Mesenchymal stem cell (in vitro differentiated cells and primary cell): ENCODE results near the gene PCBP4.

Experiments used
- DNase-seq: peaks from one replicate; pipeline ENCODE4 v3.0.0-alpha.2; 2013
- H2AFZ ChIP-seq: one replicate; pipeline ENCODE4 v1.6.1; 2013; ENCODE audit warnings: low read depth, mild to moderate bottlenecking, control low read depth, inconsistent platforms, low read length, moderate library complexity
- H2AK5ac ChIP-seq: 2 replicates; pipeline ENCODE4 v1.6.1; 2013; ENCODE audit warnings: low read length, moderate library complexity, mild to moderate bottlenecking, inconsistent platforms; ENCODE audit not compliant: severe bottlenecking
- H2BK120ac ChIP-seq: one replicate; pipeline ENCODE4 v1.6.1; 2013; ENCODE audit warnings: low read depth, mild to moderate bottlenecking, inconsistent platforms, low read length, moderate library complexity
- H2BK12ac ChIP-seq, 2 experiments: one replicate each; pipeline ENCODE4 v1.6.1; 2013; ENCODE audit warnings: inconsistent platforms in 2 of 2, low read length in 2 of 2, mild to moderate bottlenecking in 2 of 2, moderate library complexity in 2 of 2, control low read depth in 1 of 2
- H2BK15ac ChIP-seq: one replicate; pipeline ENCODE4 v1.6.1; 2013; ENCODE audit warnings: mild to moderate bottlenecking, low read depth, inconsistent platforms; ENCODE audit not compliant: poor library complexity, severe bottlenecking
- H2BK5ac ChIP-seq: 2 replicates; pipeline ENCODE4 v1.6.1; 2013; ENCODE audit warnings: low read depth, mild to moderate bottlenecking, low read length, control low read depth, inconsistent platforms; ENCODE audit not compliant: poor library complexity, severe bottlenecking
- H3K14ac ChIP-seq, 2 experiments: one replicate each; pipeline ENCODE4 v1.6.1; 2013; ENCODE audit warnings: inconsistent platforms in 2 of 2, low read length in 2 of 2, control low read depth in 1 of 2, mild to moderate bottlenecking in 1 of 2, moderate library complexity in 1 of 2
- H3K18ac ChIP-seq, 2 experiments: one replicate each; pipeline ENCODE4 v1.6.1; 2013; ENCODE audit warnings: inconsistent platforms in 2 of 2, low read length in 2 of 2, control low read depth in 1 of 2, low read depth in 1 of 2, mild to moderate bottlenecking in 1 of 2
- H3K23ac ChIP-seq, 2 experiments: one replicate each; pipeline ENCODE4 v1.6.1; 2013; ENCODE audit warnings: inconsistent platforms in 2 of 2, low read length in 2 of 2, mild to moderate bottlenecking in 2 of 2, moderate library complexity in 2 of 2, control low read depth in 1 of 2
- H3K27ac ChIP-seq: 2 replicates; pipeline ENCODE4 v1.5.1; 2013; ENCODE audit warnings: mild to moderate bottlenecking, moderate library complexity, low read length, control low read depth, inconsistent platforms; ENCODE audit not compliant: poor library complexity, severe bottlenecking
- H3K27me3 ChIP-seq, 2 experiments: 2 replicates each; pipeline versions ENCODE4 v1.6.1 to v1.7.0; 2013; ENCODE audit warnings: low read length in 2 of 2, mild to moderate bottlenecking in 2 of 2, moderate library complexity in 2 of 2, control low read depth in 1 of 2, inconsistent platforms in 1 of 2; ENCODE audit not compliant: control insufficient read depth in 1 of 2, insufficient read depth in 1 of 2
- H3K36me3 ChIP-seq, 2 experiments: 2 replicates each; pipeline versions ENCODE4 v1.6.1 to v1.7.0; 2013; ENCODE audit warnings: low read length in 2 of 2, control low read depth in 1 of 2, inconsistent platforms in 1 of 2, low read depth in 1 of 2, mild to moderate bottlenecking in 1 of 2; ENCODE audit not compliant: insufficient read depth in 2 of 2, control insufficient read depth in 1 of 2
- H3K4ac ChIP-seq, 2 experiments: one replicate each; pipeline ENCODE4 v1.6.1; 2013; ENCODE audit warnings: inconsistent platforms in 2 of 2, low read length in 2 of 2, mild to moderate bottlenecking in 2 of 2, moderate library complexity in 2 of 2, control low read depth in 1 of 2, low read depth in 1 of 2
- H3K4me1 ChIP-seq: 2 replicates; pipeline ENCODE4 v1.6.1; 2013; ENCODE audit warnings: low read depth, low read length, control low read depth; ENCODE audit not compliant: control insufficient read depth, insufficient read depth
- H3K4me2 ChIP-seq: 2 replicates; pipeline ENCODE4 v1.6.1; 2013; ENCODE audit warnings: low read length, mild to moderate bottlenecking, inconsistent platforms; ENCODE audit not compliant: poor library complexity, severe bottlenecking
- H3K4me3 ChIP-seq, 2 experiments: 2 replicates each; pipeline versions ENCODE4 v1.5.1 to v1.7.0; 2013; ENCODE audit warnings: low read length in 2 of 2, mild to moderate bottlenecking in 2 of 2, control low read depth in 1 of 2, low read depth in 1 of 2; ENCODE audit not compliant: insufficient read depth in 1 of 2
- H3K79me1 ChIP-seq: replicated peaks from 2 replicates; pipeline ENCODE4 v1.6.1; 2013; ENCODE audit warnings: mild to moderate bottlenecking, control low read depth, low read length, inconsistent platforms; ENCODE audit not compliant: poor library complexity, severe bottlenecking
- H3K9ac ChIP-seq: 2 replicates; pipeline ENCODE4 v1.7.0; 2013; ENCODE audit warnings: mild to moderate bottlenecking, low read length, moderate library complexity
- H3K9me3 ChIP-seq: 2 replicates; pipeline ENCODE4 v1.7.0; 2013; ENCODE audit warnings: mild to moderate bottlenecking, low read length; ENCODE audit not compliant: control insufficient read depth
- H4K8ac ChIP-seq: one replicate; pipeline ENCODE4 v1.6.1; 2013; ENCODE audit warnings: inconsistent platforms, mild to moderate bottlenecking, low read length, moderate library complexity
- H4K91ac ChIP-seq: one replicate; pipeline ENCODE4 v1.6.1; 2013; ENCODE audit warnings: mild to moderate bottlenecking, low read length, inconsistent platforms
- WGBS: methylation state at CpG from one replicate; pipeline ENCODE4 v1.1.7; 2013; ENCODE audit warnings: mixed read lengths; 5-methylcytosine and 5-hydroxymethylcytosine counted together

PCBP4 gene

DNA sequence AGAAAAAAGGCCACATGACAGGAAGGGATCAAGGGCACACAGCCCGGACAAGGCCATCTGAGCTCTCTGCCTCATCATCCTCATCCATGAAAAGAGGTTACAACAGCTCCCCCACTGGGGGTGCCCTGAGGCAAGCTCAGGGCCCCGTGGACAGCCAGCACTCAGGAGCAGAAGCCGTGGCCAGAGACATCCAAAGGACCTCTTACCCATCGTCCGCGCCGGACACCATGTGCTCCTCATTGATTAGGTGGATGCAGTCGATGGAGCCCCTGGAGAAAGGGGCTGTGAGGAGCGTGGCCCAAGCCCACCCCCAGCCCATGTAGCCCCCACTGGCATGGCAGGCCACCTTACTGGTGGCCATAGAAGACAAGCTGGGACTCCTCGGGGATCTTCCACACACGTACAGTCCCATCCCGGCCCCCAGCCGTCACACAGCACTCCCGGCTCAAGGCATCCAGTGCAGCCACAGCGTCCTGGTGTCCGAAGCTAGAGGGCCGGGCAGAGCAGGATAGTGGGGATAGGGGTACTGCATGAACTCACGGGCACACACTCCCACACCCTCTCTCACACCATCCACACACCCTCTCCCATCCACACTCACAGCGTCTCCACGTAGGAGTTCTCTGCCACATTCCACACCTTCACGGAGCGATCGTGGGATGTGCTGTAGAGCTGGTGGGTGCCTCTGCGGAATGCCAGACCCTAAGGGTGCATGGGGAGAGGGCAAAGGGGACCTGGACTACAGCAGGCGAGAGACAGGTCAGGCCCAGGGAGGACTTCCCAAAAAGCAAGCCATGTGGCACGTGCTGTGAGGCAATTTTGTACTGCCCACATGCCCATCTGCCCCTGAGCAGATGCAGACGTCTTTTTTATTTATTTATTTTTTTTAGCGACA, 32.0 kb downstream of the PCBP4 start:
- 96% methylated on average over 24 of the region's 28 CpGs for whole genome bisulfite sequencing
- H2BK120ac ChIP-seq, result no peak overlapping the region
- no peak overlapping the region for H3K9ac ChIP-seq
- H3K4me1 ChIP-seq, result peaks cover 2% of the 10 kb centered on the region
- no peak overlapping the region for H2BK12ac ChIP-seq
- H2BK15ac ChIP-seq, result no peak overlapping the region
- H3K23ac ChIP-seq, result no peak overlapping the region
- peaks cover 76 to 77% of the 10 kb centered on the region in 2 experiments for H3K36me3 ChIP-seq
- H3K4me2 ChIP-seq, result no peak overlapping the region
- H3K27ac ChIP-seq, result no peak overlapping the region
- H2AFZ ChIP-seq, result no peak overlapping the region
- H3K79me1 ChIP-seq, result peaks cover 24% of the 10 kb centered on the region
- no peaks in the 10 kb centered on the region for H3K27me3 ChIP-seq
- H3K9me3 ChIP-seq, result no peaks in the 10 kb centered on the region
- H4K8ac ChIP-seq, result no peak overlapping the region
- no peak for DNase-seq
- no peak overlapping the region for H3K18ac ChIP-seq
- no peak overlapping the region for H3K14ac ChIP-seq
- H4K91ac ChIP-seq, result no peak overlapping the region
- no peak overlapping the region for H3K4ac ChIP-seq
- no peak overlapping the region for H3K4me3 ChIP-seq
- no peak overlapping the region for H2AK5ac ChIP-seq
- no peak overlapping the region for H2BK5ac ChIP-seq

DNA sequence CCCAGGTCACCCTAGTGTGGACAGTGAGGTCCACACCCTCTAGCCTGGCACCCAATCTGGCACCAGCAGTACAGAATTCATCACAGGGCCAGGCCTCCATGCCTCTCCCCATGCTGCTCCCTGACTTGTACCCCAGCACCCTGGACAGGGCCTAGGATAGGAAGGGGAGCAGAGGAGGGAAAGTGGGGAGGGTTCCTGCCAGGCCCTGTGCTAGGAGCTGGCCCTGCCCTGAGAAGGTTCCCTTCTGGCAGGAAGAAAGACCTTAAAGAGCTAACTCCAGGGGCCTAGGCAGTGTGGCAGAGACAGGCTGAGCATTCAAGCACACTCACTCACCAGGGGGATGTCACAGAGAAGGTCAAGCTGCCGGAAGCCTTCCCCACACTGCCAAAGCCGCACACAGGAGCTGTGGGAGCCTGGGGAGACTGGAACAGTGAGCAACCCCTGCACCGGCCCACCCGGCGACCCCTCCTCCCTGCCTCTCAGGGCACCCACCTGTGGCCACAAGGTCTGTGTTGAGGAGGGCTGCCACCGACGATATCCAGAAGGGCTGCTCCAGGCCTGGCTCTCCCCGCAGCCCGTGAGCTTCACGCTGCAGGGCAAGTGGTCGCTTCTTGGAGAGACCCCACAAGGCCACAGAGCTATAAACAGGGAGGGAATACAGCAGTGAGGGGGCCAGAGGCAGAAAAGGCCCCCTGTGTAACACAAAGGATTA, 33.0 kb downstream of the PCBP4 start:
- Histone ChIP-seq H2AK5ac (no peak overlapping the region), H3K23ac (no peak overlapping the region), H3K4ac (no peak overlapping the region), H2AFZ (no peak overlapping the region), H3K27me3 (no peaks in the 10 kb centered on the region), H4K8ac (no peak overlapping the region), H4K91ac (no peak overlapping the region), H3K27ac (no peak overlapping the region), H3K14ac (no peak overlapping the region), H3K79me1 (peaks cover 23% of the 10 kb centered on the region), H2BK120ac (no peak overlapping the region), H3K4me1 (peaks cover 2% of the 10 kb centered on the region), H3K18ac (no peak overlapping the region), H3K4me3 (no peak overlapping the region), H3K36me3 (peaks cover 76% of the 10 kb centered on the region in 2 experiments), H3K9me3 (no peaks in the 10 kb centered on the region), H2BK15ac (no peak overlapping the region), H3K9ac (no peak overlapping the region), H2BK12ac (no peak overlapping the region), H2BK5ac (no peak overlapping the region), H3K4me2 (no peak overlapping the region)
- 96% methylated on average over 11 of the region's 11 CpGs for WGBS
- no peak for DNase-seq

DNA sequence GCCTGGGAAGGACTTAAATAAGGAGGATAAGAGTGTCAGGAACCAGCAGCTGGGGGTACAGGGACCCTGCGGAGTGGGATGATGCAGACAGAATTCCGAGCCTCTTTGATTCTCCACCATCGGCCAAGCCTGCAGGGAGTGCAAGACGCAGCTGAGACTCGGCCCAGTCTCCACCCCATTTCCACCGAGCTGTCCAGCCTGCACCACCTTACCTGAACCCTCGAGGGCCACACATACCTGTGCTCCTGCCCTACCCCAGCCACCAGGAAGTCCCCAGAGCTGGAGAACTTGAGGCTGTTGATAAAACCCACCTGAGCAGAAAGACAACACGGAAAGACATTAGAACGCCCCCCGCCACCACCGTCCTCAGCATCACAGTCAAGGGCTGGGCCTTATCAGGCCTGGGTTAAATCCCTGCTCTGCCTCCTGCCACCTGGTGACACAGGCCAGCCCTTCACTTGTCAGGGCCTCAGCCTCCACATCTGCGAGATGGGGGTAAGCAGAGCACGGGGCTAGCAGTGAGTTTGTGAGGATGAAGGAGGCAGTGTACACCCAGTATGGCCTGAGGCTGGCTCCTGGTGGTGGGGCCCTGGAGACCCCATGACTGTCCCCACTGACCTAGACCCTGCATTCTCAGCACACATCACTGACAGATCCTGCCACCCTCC, 33.6 kb downstream of the PCBP4 start:
- Histone ChIP-seq H2BK15ac (no peak overlapping the region), H2BK120ac (no peak overlapping the region), H3K9ac (no peak overlapping the region), H3K4me2 (no peak overlapping the region), H3K18ac (no peak overlapping the region), H3K9me3 (no peaks in the 10 kb centered on the region), H4K8ac (no peak overlapping the region), H2AK5ac (no peak overlapping the region), H3K27me3 (no peaks in the 10 kb centered on the region), H4K91ac (no peak overlapping the region), H2BK12ac (no peak overlapping the region), H3K79me1 (peaks cover 18% of the 10 kb centered on the region), H2AFZ (no peak overlapping the region), H2BK5ac (no peak overlapping the region), H3K4me1 (peaks cover 2% of the 10 kb centered on the region), H3K36me3 (peaks cover 69 to 71% of the 10 kb centered on the region in 2 experiments), H3K23ac (no peak overlapping the region), H3K4me3 (no peak overlapping the region), H3K14ac (no peak overlapping the region), H3K27ac (no peak overlapping the region), H3K4ac (no peak overlapping the region)
- DNase-seq, result no peak
- 97% methylated on average over 11 of the region's 13 CpGs for WGBS
